IPS-20b (cell line): ENCODE results near the gene B3GAT1.

Experiments used
- H3K27ac ChIP-seq: one replicate; pipeline ENCODE4 v1.5.1; 2013; ENCODE audit warnings: low read length
- H3K27me3 ChIP-seq: 2 replicates; pipeline ENCODE4 v1.6.1; 2013; ENCODE audit warnings: mild to moderate bottlenecking, low read length, inconsistent platforms; ENCODE audit not compliant: insufficient read depth
- H3K36me3 ChIP-seq: 2 replicates; pipeline ENCODE4 v1.6.1; 2013; ENCODE audit warnings: low read depth, mild to moderate bottlenecking, inconsistent platforms, low read length, moderate library complexity; ENCODE audit not compliant: insufficient read depth
- H3K4me1 ChIP-seq: 2 replicates; pipeline ENCODE4 v1.6.1; 2013; ENCODE audit warnings: mild to moderate bottlenecking, control low read depth, inconsistent platforms, low read length, moderate library complexity; ENCODE audit not compliant: insufficient read depth
- H3K4me3 ChIP-seq: 2 replicates; pipeline ENCODE4 v1.5.1; 2013; ENCODE audit warnings: mild to moderate bottlenecking, low read length, inconsistent platforms
- H3K9ac ChIP-seq: 2 replicates; pipeline ENCODE4 v1.6.1; 2013; ENCODE audit warnings: low read depth, mild to moderate bottlenecking, inconsistent platforms, low read length, moderate library complexity
- H3K9me3 ChIP-seq: 2 replicates; pipeline ENCODE4 v1.6.1; 2013; ENCODE audit warnings: mild to moderate bottlenecking, low read depth, low read length, inconsistent platforms; ENCODE audit not compliant: insufficient read depth

Gene B3GAT1

GRCh38 chr11:134333946-134334345 is 78.1 kb downstream of the B3GAT1 start:
- Histone ChIP-seq H3K9me3 (no peaks in the 10 kb centered on the region), H3K27ac (no peak overlapping the region), H3K36me3 (no peaks in the 10 kb centered on the region), H3K4me3 (no peak overlapping the region), H3K9ac (no peak overlapping the region), H3K4me1 (peaks cover 8% of the 10 kb centered on the region), H3K27me3 (peaks cover 56% of the 10 kb centered on the region)

GRCh38 chr11:134333312-134333711 is 78.7 kb downstream of the B3GAT1 start:
- Histone ChIP-seq H3K4me3 (no peak overlapping the region), H3K27me3 (peaks cover 56% of the 10 kb centered on the region), H3K9ac (no peak overlapping the region), H3K27ac (no peak overlapping the region), H3K36me3 (no peaks in the 10 kb centered on the region), H3K4me1 (peaks cover 8% of the 10 kb centered on the region), H3K9me3 (no peaks in the 10 kb centered on the region)

GRCh38 chr11:134332782-134333181 is 79.3 kb downstream of the B3GAT1 start:
- H3K4me3 ChIP-seq, result peak overlapping the region; percentile 78
- no peaks in the 10 kb centered on the region for H3K36me3 ChIP-seq
- no peak overlapping the region for H3K9ac ChIP-seq
- no peak overlapping the region for H3K27ac ChIP-seq
- H3K27me3 ChIP-seq, result peaks cover 56% of the 10 kb centered on the region
- no peaks in the 10 kb centered on the region for H3K9me3 ChIP-seq
- H3K4me1 ChIP-seq, result peaks cover 8% of the 10 kb centered on the region

GRCh38 chr11:134332189-134332631 is 79.8 kb downstream of the B3GAT1 start:
- no peak overlapping the region for H3K9ac ChIP-seq
- H3K36me3 ChIP-seq, result no peaks in the 10 kb centered on the region
- H3K27ac ChIP-seq, result no peak overlapping the region
- H3K27me3 ChIP-seq, result peaks cover 56% of the 10 kb centered on the region
- peak overlapping the region; percentile 78 for H3K4me3 ChIP-seq
- peaks cover 8% of the 10 kb centered on the region for H3K4me1 ChIP-seq
- H3K9me3 ChIP-seq, result no peaks in the 10 kb centered on the region

- Histone ChIP-seq H3K27ac (no peak within 1 kb of the TSS), H3K9me3 (no peaks in the 10 kb centered on the region), H3K36me3 (no peaks in the 10 kb centered on the region), H3K4me1 (peaks cover 8% of the 10 kb centered on the region), H3K9ac (no peak within 1 kb of the TSS), H3K27me3 (peaks cover 56% of the 10 kb centered on the region), H3K4me3 (peak within 1 kb of the TSS; percentile 78)
These were observed 80.5 kb downstream of the B3GAT1 start, which contains the start of gene GLB1L2 for GRCh38 chr11:134331354-134332188. Gene GLB1L2 (plus strand): TSS chr11:134331988. CDS start chr11:134332062, 74 bp downstream.

GRCh38 chr11:134330611-134331353 is 81.3 kb downstream of the B3GAT1 start:
- Histone ChIP-seq H3K27me3 (peaks cover 56% of the 10 kb centered on the region), H3K4me3 (peak overlapping the region; percentile 64), H3K4me1 (peaks cover 8% of the 10 kb centered on the region), H3K27ac (no peak overlapping the region), H3K9ac (no peak overlapping the region), H3K36me3 (no peaks in the 10 kb centered on the region), H3K9me3 (no peaks in the 10 kb centered on the region)
